K562 (cell line): ENCODE data around the gene MYL5. TPM values are rescaled to one million over a fixed set of nuclear protein-coding genes. Genes with fewer than 3 reads are reported as not detected.
A peak's percentile ranks its signal among the peaks of the same experiment; 100 is the strongest.

Experiments used
- ATAC-seq: fragments of 200-7000 bp; cut with Tn5 transposase; 3 replicates; pipeline ENCODE4 v1.9.1; 2020; ENCODE audit warnings: moderate library complexity
- BruUV-seq: library from RNA; stranded (reverse); fragments of 400-500 nt; replicated peaks from 2 replicates; lab custom pipeline; 2021; lab: Mats Ljungman, UMichigan
- CTCF ChIA-PET: fragments of 300-600 bp; formaldehyde crosslinking; extraction: SDS; loops from one replicate; lab custom pipeline; 2021; ENCODE audit warnings: low intra/inter-chr PET ratio; lab: Yijun Ruan, JAX
- POLR2A ChIA-PET: fragments of 300-600, 350-650 bp; sonication (Branson Sonifier 250); formaldehyde crosslinking; extraction: SDS; loops from one replicate; lab custom pipeline; 2021; ENCODE audit warnings: antibody characterized with exemption, inconsistent platforms; lab: Yijun Ruan, JAX
- DNase-seq, 4 experiments: peaks; one replicate each; pipeline versions ENCODE4 v3.0.0 to v3.0.0-alpha.2; 2011 to 2018; ENCODE audit warnings: low spot score in 3 of 4, mixed read lengths in 3 of 4; ENCODE audit errors: extremely low read depth in 1 of 4
- FAIRE-seq: peaks from 2 replicates; lab custom pipeline; 2011; peaks lifted over from hg19 to GRCh38; lab: Jason Lieb, UNC
- H2AFZ ChIP-seq: 2 replicates; pipeline ENCODE4 v1.6.0; 2011; ENCODE audit warnings: low read depth, low read length, control low read depth, inconsistent platforms
- H3K27ac ChIP-seq: fragments of 200-600 bp; 3 replicates; pipeline ENCODE4 v1.8.0; 2011; ENCODE audit warnings: low read depth, mild to moderate bottlenecking, control low read depth, inconsistent platforms, low read length, moderate library complexity, mixed read lengths; ENCODE audit errors: extremely low read depth
- H3K27me3 ChIP-seq, 2 experiments: fragments of 300-600 bp in 1 of 2; 2 replicates in 1 of 2; 3 replicates in 1 of 2; pipeline versions ENCODE4 v1.6.0 to v1.8.0; 2011; ENCODE audit warnings: inconsistent platforms in 2 of 2, low read length in 2 of 2, mild to moderate bottlenecking in 1 of 2, mixed read lengths in 1 of 2, moderate library complexity in 1 of 2; ENCODE audit not compliant: control insufficient read depth in 2 of 2, insufficient read depth in 2 of 2
- H3K36me3 ChIP-seq: fragments of 300-600 bp; 3 replicates; pipeline ENCODE4 v1.8.0; 2011; ENCODE audit warnings: mild to moderate bottlenecking, low read length, inconsistent platforms; ENCODE audit not compliant: control insufficient read depth, insufficient read depth
- H3K4me1 ChIP-seq, 2 experiments: fragments of 200-600 bp in 1 of 2; replicated peaks in 1 of 2; 2 replicates in 1 of 2; 3 replicates in 1 of 2; pipeline versions ENCODE4 v1.5.1 to v1.8.0; 2011; ENCODE audit warnings: inconsistent platforms in 2 of 2, low read length in 2 of 2, mild to moderate bottlenecking in 1 of 2, mixed read lengths in 1 of 2, moderate library complexity in 1 of 2; ENCODE audit not compliant: control insufficient read depth in 2 of 2, insufficient read depth in 2 of 2
- H3K4me2 ChIP-seq: 2 replicates; pipeline ENCODE4 v1.6.1; 2011; ENCODE audit warnings: low read length, control low read depth, inconsistent platforms, mixed read lengths; ENCODE audit not compliant: insufficient read depth
- H3K4me3 ChIP-seq: fragments of 200-600 bp; sonication (generic), shearing (Covaris generic); 2 replicates; pipeline ENCODE4 v1.5.1; 2016; ENCODE audit warnings: control low read depth, inconsistent platforms
- H3K79me2 ChIP-seq: fragments of 200-600 bp; 3 replicates; pipeline ENCODE4 v1.8.0; 2011; ENCODE audit warnings: low read length, inconsistent platforms; ENCODE audit not compliant: control insufficient read depth, insufficient read depth
- H3K9ac ChIP-seq, 2 experiments: 2 replicates each; pipeline versions ENCODE4 v1.6.0 to v1.6.1; 2011; ENCODE audit warnings: low read depth in 2 of 2, low read length in 2 of 2, control low read depth in 1 of 2, inconsistent platforms in 1 of 2, mild to moderate bottlenecking in 1 of 2, mixed read lengths in 1 of 2; ENCODE audit not compliant: insufficient read depth in 1 of 2
- H3K9me1 ChIP-seq: one replicate; pipeline ENCODE4 v1.6.0; 2011; ENCODE audit warnings: inconsistent platforms, mild to moderate bottlenecking, low read length, moderate library complexity; ENCODE audit not compliant: control insufficient read depth, insufficient read depth
- H3K9me3 ChIP-seq: replicated peaks from 2 replicates; pipeline ENCODE4 v1.5.1; 2011; ENCODE audit warnings: low read depth, low read length, inconsistent platforms; ENCODE audit not compliant: control insufficient read depth, insufficient read depth
- H4K20me1 ChIP-seq: replicated peaks from 2 replicates; pipeline ENCODE4 v1.6.1; 2011; ENCODE audit warnings: low read length, inconsistent platforms, mixed read lengths; ENCODE audit not compliant: control insufficient read depth, insufficient read depth
- CXXC5 ChIP-seq: fragments of 250-450 bp; sonication (Bioruptor Pico); IDR thresholded peaks from 2 replicates; pipeline ENCODE4 v1.8.0; 2022; ENCODE audit warnings: inconsistent platforms, mild to moderate bottlenecking, moderate library complexity
- ESRRA ChIP-seq: fragments of 450-650 bp; IDR thresholded peaks from 2 replicates; pipeline ENCODE4 v1.6.1; 2014; ENCODE audit warnings: low read depth, mild to moderate bottlenecking, moderate library complexity, borderline replicate concordance
- ETS2 ChIP-seq: IDR thresholded peaks from 2 replicates; pipeline ENCODE4 v1.6.1; 2016; ENCODE audit warnings: borderline replicate concordance, missing genetic modification characterization, mild to moderate bottlenecking, moderate library complexity, missing compliant biosample characterization; ENCODE audit not compliant: poor library complexity, severe bottlenecking
- FOXA3 ChIP-seq, 2 experiments: fragments of 450-650 bp in 1 of 2; sonication (generic) in 1 of 2; formaldehyde crosslinking; IDR thresholded peaks in 1 of 2; conservative IDR thresholded peaks in 1 of 2; 2 replicates each; pipeline versions ENCODE4 v1.4.0 to v1.8.0; 2020 to 2022; ENCODE audit warnings: mild to moderate bottlenecking in 2 of 2, missing genetic modification reagents in 1 of 2
- FOXJ2 ChIP-seq: fragments of 200-800 bp; sonication (Bioruptor generic); IDR thresholded peaks from 2 replicates; pipeline ENCODE4 v1.6.1; 2016; ENCODE audit warnings: missing genetic modification characterization, missing compliant biosample characterization
- HES1 ChIP-seq: fragments of 450-650 bp; IDR thresholded peaks from 2 replicates; pipeline ENCODE4 v1.6.1; 2016; ENCODE audit warnings: low read depth, mild to moderate bottlenecking, moderate library complexity
- MEF2A ChIP-seq: IDR thresholded peaks from 2 replicates; pipeline ENCODE4 v1.6.1; 2011; ENCODE audit warnings: low read depth, mild to moderate bottlenecking, low read length, moderate library complexity; ENCODE audit not compliant: control insufficient read depth
- NCOR1 ChIP-seq: fragments of 450-650 bp; IDR thresholded peaks from 2 replicates; pipeline ENCODE4 v1.6.1; 2016; ENCODE audit warnings: mild to moderate bottlenecking, moderate library complexity
- POLR2H ChIP-seq: IDR thresholded peaks from 2 replicates; pipeline ENCODE4 v1.6.1; 2016; ENCODE audit warnings: missing genetic modification characterization, low read depth, mild to moderate bottlenecking, control low read depth, missing compliant biosample characterization, moderate library complexity
- TARDBP ChIP-seq: fragments of 450-650 bp; IDR thresholded peaks from 2 replicates; pipeline ENCODE4 v1.6.1; 2016
- XRCC5 ChIP-seq: fragments of 200-400 bp; formaldehyde crosslinking; IDR thresholded peaks from 2 replicates; pipeline ENCODE4 v1.6.1; 2017; ENCODE audit warnings: low read depth, mild to moderate bottlenecking, low read length
- ZBTB26 ChIP-seq: fragments of 450-650 bp; formaldehyde crosslinking; IDR thresholded peaks from 2 replicates; pipeline ENCODE4 v1.4.0; 2022; ENCODE audit warnings: missing genetic modification characterization
- ZBTB8A ChIP-seq: fragments of 450-650 bp; IDR thresholded peaks from 2 replicates; pipeline ENCODE4 v1.6.1; 2018; ENCODE audit warnings: mild to moderate bottlenecking, moderate library complexity; ENCODE audit not compliant: partially characterized antibody
- ZNF311 ChIP-seq: fragments of 250-450 bp; sonication (Bioruptor Pico); IDR thresholded peaks from 2 replicates; pipeline ENCODE4 v1.4.0; 2020; ENCODE audit warnings: mild to moderate bottlenecking, moderate library complexity
- ZNF354B ChIP-seq: fragments of 250-450 bp; sonication (Bioruptor Pico); IDR thresholded peaks from 2 replicates; pipeline ENCODE4 v1.4.0; 2020
- ZNF584 ChIP-seq: fragments of 200-800 bp; sonication (Bioruptor generic); IDR thresholded peaks from 2 replicates; pipeline ENCODE4 v1.6.1; 2016; ENCODE audit warnings: low read depth, mild to moderate bottlenecking, missing genetic modification characterization, missing compliant biosample characterization
- WGBS: fragments of 100-300 bp; shearing (Covaris generic); methylation state at CpG from one replicate; pipeline ENCODE4 v1.1.6; 2016; ENCODE audit warnings: low coverage, mixed read lengths; ENCODE audit not compliant: insufficient coverage; ENCODE audit errors: missing lambda C conversion rate; 5-methylcytosine and 5-hydroxymethylcytosine counted together
- in situ Hi-C: fragments of 300-500 bp; cut with MboI; formaldehyde crosslinking; loops from 4 replicates; pipeline ENCODE4 v1.15.0; 2018; ENCODE audit warnings: inconsistent platforms, mixed read lengths
- intact Hi-C: fragments of 100-400 bp; cut with micrococcal nuclease; formaldehyde crosslinking; loops from 2 replicates; pipeline ENCODE4 v1.14.2; 2022
- polyA plus RNA-seq, 8 experiments: library from polyadenylated mRNA; depleted of rRNA in 4 of 8; stranded (reverse) in 5 of 8; unstranded in 3 of 8; fragments of >200 nt; fragmentation: Nextera tagmentation in 2 of 8; fragmentation: Illumina TruSeq in 1 of 8; extraction: Ambion mirVana in 2 of 8; extraction: Trizol in 1 of 8; gene quantifications; 2 replicates each; pipeline versions ENCODE4 v1.2.1 to v1.2.3, GENCODE V29; 2011 to 2014; ENCODE audit warnings: inconsistent platforms in 1 of 8, missing spikeins in 1 of 8
- total RNA-seq, 7 experiments: library from RNA; depleted of rRNA in 6 of 7; stranded (reverse); fragments of >200 nt in 6 of 7; fragmentation: Illumina TruSeq in 2 of 7; extraction: Trizol in 2 of 7; gene quantifications; 2 replicates each; pipeline versions ENCODE4 v1.2.1 to v1.2.3, GENCODE V29; 2011 to 2021; ENCODE audit warnings: low replicate concordance in 1 of 7

MYL5 gene
- total and polyA plus RNA-seq, 9 of the 15 experiments (the other 6 are each of a cell fraction or from before 2014, with no cell fraction given) = 1.4 to 10.0 (median 4.1) TPM

GRCh38 chr4:689723-690122 is 15.4 kb downstream of the MYL5 start:
- no TSS peak for BruUV-seq
- DNase-seq = no peak
- no peak for FAIRE-seq
- no peak for ATAC-seq
- Histone ChIP-seq H2AFZ (no peak overlapping the region), H3K79me2 (peaks cover 7% of the 10 kb centered on the region; the same call in 2 of the 3 replicates), H3K27me3 (no peaks in the 10 kb centered on the region), H3K36me3 (no peaks in the 10 kb centered on the region), H3K4me1 (peaks cover 21 to 61% of the 10 kb centered on the region in 2 experiments), H3K4me3 (no peak overlapping the region), H3K9me1 (no peaks in the 10 kb centered on the region), H4K20me1 (no peaks in the 10 kb centered on the region), H3K9ac (peak overlapping the region in 1 of 2 experiments; percentile 80; a peak in 2 of 4 replicates), H3K27ac (no peak overlapping the region), H3K9me3 (no peaks in the 10 kb centered on the region), H3K4me2 (no peak overlapping the region)
- TF ChIP-seq HES1 (no peak), ZBTB26 (CRISPR knock-in tag) (no peak), ESRRA (no peak), XRCC5 (no peak), ZNF584 (CRISPR knock-in tag) (no peak), TARDBP (no peak), CXXC5 (CRISPR knock-in tag) (no peak), ZBTB8A (no peak), ETS2 (no peak), ZNF354B (CRISPR knock-in tag) (no peak), MEF2A (no peak), ZNF311 (no peak), NCOR1 (no peak), POLR2H (tag) (no peak), FOXJ2 (tag) (no peak), FOXA3 (CRISPR knock-in tag; conservative IDR thresholded peaks at IDR 0.05 in 1 of 2, IDR thresholded peaks at IDR 0.05 in 1 of 2) (no peak)
- POLR2A ChIA-PET = interaction anchor here (1.0 to 1.3 kb wide), 2 partner anchors 8 to 11 kb away, joined by 4 read pairs; no protein-coding TSS in a partner anchor
- WGBS = 60% methylated on average over 7 of the region's 8 CpGs
- in situ Hi-C loops = no loop called here
- intact Hi-C loops = loop anchor here (10.0 kb wide), 2 partner anchors 45 to 295 kb away; partner anchors contain the start of gene IDUA
- CTCF ChIA-PET = no interaction called here
